Gastroesophageal sphincter (tissue), 3 donors: Measurements from ENCODE around the gene CBLN1.

ENCODE experiments used
- POLR2AphosphoS5 ChIP-seq: sonication (generic); formaldehyde crosslinking; IDR thresholded peaks from one replicate; pipeline ENCODE4 v1.6.1; 2017; ENCODE audit warnings: antibody characterized with exemption
- TF ChIP-seq, protein P1 (sequence below), 4 experiments: fragments of 200-600 bp in 2 of 4; fragments of 450-650 bp in 2 of 4; sonication (generic) in 1 of 4; IDR thresholded peaks; one replicate each; pipeline ENCODE4 v1.5.1; 2017 to 2019; ENCODE audit warnings: antibody characterized with exemption in 4 of 4, mild to moderate bottlenecking in 2 of 4, moderate library complexity in 2 of 4

DNA sequence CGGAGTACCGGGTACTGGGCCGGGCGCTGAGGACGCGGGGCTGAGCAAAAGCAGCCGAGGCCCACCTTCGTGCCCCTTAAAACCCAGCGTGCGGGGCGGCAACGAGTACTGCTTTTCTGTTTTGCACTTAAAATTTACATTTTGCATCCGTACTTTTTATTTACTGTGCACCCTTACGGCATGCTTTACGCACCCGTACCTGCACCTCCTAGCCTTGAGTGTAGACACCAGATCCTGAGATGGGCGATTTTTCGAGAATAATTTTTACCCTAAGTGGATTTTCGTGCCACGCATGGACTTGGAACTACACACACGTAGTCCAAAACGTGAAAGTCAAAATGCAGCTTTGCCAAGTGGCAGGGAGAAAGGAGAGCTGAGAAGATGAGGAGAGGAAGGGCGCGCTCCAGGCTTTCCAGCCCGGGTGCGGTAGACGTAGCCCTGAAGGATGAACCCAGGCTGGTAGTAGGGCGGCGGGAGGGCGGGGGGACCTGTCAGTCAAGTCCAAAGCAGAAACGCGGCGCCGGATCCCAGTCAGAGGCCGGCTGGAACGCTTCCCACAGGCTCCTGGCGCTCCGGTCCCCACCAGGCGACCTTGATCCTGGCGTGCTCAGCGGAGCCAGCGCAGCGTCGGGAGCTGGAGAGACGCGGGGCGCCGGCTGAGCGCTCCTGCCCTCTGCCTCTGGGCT, 1.2 kb upstream of the CBLN1 start:
- no peak for TF ChIP-seq POLR2AphosphoS5
- TF ChIP-seq, protein P1, sequence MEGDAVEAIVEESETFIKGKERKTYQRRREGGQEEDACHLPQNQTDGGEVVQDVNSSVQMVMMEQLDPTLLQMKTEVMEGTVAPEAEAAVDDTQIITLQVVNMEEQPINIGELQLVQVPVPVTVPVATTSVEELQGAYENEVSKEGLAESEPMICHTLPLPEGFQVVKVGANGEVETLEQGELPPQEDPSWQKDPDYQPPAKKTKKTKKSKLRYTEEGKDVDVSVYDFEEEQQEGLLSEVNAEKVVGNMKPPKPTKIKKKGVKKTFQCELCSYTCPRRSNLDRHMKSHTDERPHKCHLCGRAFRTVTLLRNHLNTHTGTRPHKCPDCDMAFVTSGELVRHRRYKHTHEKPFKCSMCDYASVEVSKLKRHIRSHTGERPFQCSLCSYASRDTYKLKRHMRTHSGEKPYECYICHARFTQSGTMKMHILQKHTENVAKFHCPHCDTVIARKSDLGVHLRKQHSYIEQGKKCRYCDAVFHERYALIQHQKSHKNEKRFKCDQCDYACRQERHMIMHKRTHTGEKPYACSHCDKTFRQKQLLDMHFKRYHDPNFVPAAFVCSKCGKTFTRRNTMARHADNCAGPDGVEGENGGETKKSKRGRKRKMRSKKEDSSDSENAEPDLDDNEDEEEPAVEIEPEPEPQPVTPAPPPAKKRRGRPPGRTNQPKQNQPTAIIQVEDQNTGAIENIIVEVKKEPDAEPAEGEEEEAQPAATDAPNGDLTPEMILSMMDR (IDR thresholded peaks at IDR 0.05), result no peak
